Activated naive CD4-positive, alpha-beta T cell treated with anti-CD3 and anti-CD28 coated beads, Interleukin-2, amount 50 U/mL, for 72 hours (primary cell): ENCODE results near the gene SLC4A7. TPM values are rescaled to one million over a fixed set of nuclear protein-coding genes. Genes with fewer than 3 reads are reported as not detected.

ENCODE experiments used
- ATAC-seq, 2 donors: fragments of 150-1000 bp; cut with Tn5 transposase; 2 replicates each; pipeline ENCODE4 v1.10.0; 2021; ENCODE audit warnings: mild to moderate bottlenecking in 2 of 2, moderate library complexity in 2 of 2
- DNase-seq, 2 donors: peaks; one replicate each; pipeline ENCODE4 v3.0.0; 2021 to 2022; ENCODE audit warnings: low spot score in 2 of 2
- H3K27ac Mint-ChIP-seq, 2 donors: one replicate each; pipeline ENCODE4 v1.8.0; 2022; ENCODE audit warnings: mild to moderate bottlenecking in 2 of 2, mixed read lengths in 2 of 2
- H3K36me3 Mint-ChIP-seq, 2 donors: one replicate each; pipeline ENCODE4 v1.8.0; 2022; ENCODE audit warnings: mixed read lengths in 2 of 2
- H3K9me3 Mint-ChIP-seq, 2 donors: one replicate each; pipeline ENCODE4 v1.8.0; 2022; ENCODE audit warnings: mixed read lengths in 2 of 2
- total RNA-seq, 2 donors: library from RNA; stranded (reverse); gene quantifications; one replicate each; pipeline ENCODE4 v1.2.3, GENCODE V29; 2022

SLC4A7 gene
- total RNA-seq, 2 donors from 2014 or later = 37.5 to 57.0 TPM

- DNase-seq (no peak), ATAC-seq (no peak)
- Mint-ChIP-seq H3K36me3 (no peaks in the 10 kb centered on the region), H3K9me3 (no peaks in the 10 kb centered on the region), H3K27ac (no peak overlapping the region)
Observed at GRCh38 chr3:27501759-27502158, 17.6 kb upstream of the SLC4A7 start.

GRCh38 chr3:27500986-27501385, 16.8 kb upstream of the SLC4A7 start:
- H3K36me3 Mint-ChIP-seq = no peaks in the 10 kb centered on the region
- DNase-seq = no peak
- no peaks in the 10 kb centered on the region for H3K9me3 Mint-ChIP-seq
- no peak overlapping the region for H3K27ac Mint-ChIP-seq
- ATAC-seq = no peak

DNA sequence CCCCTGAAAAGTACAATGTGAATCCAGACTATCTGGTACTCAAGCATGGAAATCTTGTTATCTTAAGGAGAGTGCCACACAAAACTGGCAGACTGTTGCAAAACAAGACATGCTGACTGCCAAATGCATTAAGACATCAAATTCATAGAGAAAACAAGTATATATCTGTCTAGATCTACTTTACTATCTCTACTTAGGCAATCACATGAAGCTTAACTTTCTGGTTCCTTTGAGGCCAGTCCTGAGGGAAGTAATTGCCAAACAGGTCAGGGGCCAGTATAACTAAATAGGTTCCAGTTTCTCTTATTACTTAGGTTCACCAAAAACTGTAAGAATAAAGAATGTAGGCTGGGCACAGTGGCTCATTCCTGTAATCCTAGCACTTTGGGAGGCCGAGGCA, 15.9 kb upstream of the SLC4A7 start:
- no peak overlapping the region for H3K27ac Mint-ChIP-seq
- H3K9me3 Mint-ChIP-seq = no peaks in the 10 kb centered on the region
- no peaks in the 10 kb centered on the region for H3K36me3 Mint-ChIP-seq
- DNase-seq (no peak), ATAC-seq (no peak)

DNA sequence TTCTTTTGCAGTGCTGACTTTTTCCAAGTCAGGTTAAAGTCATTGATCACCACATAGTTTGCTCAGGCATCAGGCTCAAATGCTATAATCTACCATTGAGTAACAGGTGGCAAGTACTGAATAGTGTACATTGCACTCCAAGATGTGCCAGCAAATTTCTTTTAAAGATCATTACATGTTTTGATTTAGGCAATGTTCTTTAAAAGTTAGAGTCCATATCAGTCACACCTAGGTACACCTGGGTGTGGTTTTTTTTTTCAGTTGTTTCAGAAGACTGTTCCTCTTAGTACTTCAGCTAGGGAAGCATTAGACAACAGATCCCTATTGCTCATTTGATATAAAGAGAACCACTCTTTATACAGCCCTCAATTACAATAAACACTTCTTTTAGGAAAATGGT, 10.6 kb upstream of the SLC4A7 start:
- Mint-ChIP-seq H3K36me3 (no peaks in the 10 kb centered on the region), H3K27ac (no peak overlapping the region), H3K9me3 (no peaks in the 10 kb centered on the region)
- no peak for ATAC-seq
- no peak for DNase-seq

GRCh38 chr3:27488821-27489220, 4.6 kb upstream of the SLC4A7 start:
- Mint-ChIP-seq H3K9me3 (no peaks in the 10 kb centered on the region), H3K36me3 (no peaks in the 10 kb centered on the region), H3K27ac (no peak overlapping the region)
- DNase-seq = no peak
- no peak for ATAC-seq

DNA sequence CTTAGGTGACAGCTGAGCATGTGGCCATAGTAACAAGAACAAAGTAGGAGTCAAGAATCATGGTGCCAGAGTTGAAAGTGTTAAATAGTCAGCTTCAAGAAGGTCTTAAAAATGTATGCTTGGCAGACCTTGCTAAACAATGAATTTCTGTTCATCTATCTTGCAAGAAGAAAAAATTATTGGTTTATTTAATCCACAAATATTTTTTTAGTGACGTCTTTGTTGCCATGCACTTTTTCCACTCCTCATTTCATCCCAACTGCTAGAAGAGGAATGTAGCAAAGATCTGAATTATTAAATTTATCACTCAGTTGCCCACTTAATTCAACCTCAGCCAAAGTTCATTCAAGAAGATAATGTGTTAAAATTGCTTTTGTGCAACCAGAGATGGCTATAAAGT, 3.2 kb upstream of the SLC4A7 start:
- Mint-ChIP-seq H3K9me3 (no peaks in the 10 kb centered on the region), H3K36me3 (peaks cover 9% of the 10 kb centered on the region in 2 donors), H3K27ac (no peak overlapping the region)
- DNase-seq = no peak
- no peak for ATAC-seq

DNA sequence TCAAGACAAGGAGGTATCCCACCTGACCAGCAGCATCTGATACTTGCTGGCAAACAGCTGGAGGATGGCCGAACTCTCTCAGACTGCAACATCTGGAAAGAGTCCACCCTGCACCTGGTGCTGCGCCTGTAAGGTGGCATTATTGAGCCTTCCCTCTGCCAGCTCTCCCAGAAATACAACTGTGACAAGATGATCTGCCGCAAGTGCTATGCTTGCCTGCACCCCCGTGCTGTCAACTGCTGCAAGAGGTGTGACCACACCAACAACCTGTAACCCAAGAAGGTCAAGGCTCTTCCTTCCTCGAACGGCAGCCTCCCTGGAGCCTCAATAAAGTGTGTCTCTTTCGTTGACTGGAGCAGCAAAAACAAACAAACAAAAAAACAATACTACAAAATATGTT, 2.2 kb upstream of the SLC4A7 start:
- ATAC-seq (no peak), DNase-seq (no peak)
- H3K27ac Mint-ChIP-seq = no peak overlapping the region
- H3K9me3 Mint-ChIP-seq = no peaks in the 10 kb centered on the region
- H3K36me3 Mint-ChIP-seq = peaks cover 9% of the 10 kb centered on the region in 2 donors

- Mint-ChIP-seq H3K27ac (no peak overlapping the region), H3K36me3 (peaks cover 9% of the 10 kb centered on the region in 2 donors), H3K9me3 (no peaks in the 10 kb centered on the region)
- DNase-seq (no peak), ATAC-seq (no peak)
Observed at GRCh38 chr3:27485866-27486265, 1.7 kb upstream of the SLC4A7 start.

GRCh38 chr3:27483117-27484014, 818 bp downstream of the SLC4A7 start:
- Mint-ChIP-seq H3K9me3 (no peaks in the 10 kb centered on the region), H3K36me3 (peaks cover 9 to 11% of the 10 kb centered on the region in 2 donors), H3K27ac (peak overlapping the region; percentile 94 to 98)
- ATAC-seq = peak; percentile 6
- peak; percentile 39 to 64 for DNase-seq

DNA sequence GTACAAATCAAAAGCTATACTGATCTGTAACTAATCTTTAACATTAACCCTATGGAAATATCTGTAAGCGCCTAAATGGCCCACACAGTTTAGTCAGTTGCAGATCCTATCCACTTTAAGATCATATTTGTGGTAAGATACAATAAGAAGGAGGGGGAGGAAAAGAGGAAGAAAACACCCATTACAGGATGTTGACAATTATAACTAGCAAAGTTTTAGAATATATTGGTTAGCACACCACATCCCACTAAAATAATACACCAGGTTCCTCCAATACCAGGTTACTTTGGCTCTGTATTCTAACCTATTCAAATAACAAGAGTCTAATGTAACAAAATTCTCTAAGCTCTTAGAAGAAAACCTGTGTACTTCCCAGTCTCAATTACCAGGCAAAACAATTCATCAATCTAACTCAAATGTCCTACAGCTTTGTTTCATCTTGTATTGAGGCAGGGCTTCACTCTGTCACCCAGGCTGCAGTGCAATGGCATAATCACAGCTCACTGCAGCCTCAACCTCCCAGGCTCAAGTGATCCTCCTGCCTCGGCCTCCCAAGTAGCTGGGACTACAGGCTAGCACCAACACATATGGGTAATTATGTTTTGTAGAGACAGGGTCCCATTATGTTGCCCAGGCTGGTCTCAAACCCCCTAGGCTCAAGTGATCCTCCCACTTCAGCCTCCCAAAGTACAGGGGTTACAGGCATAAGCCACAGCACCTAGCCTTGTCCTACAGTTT, 4.2 kb downstream of the SLC4A7 start:
- Mint-ChIP-seq H3K9me3 (peaks cover 3 to 10% of the 10 kb centered on the region in 2 donors), H3K36me3 (peaks cover 19 to 37% of the 10 kb centered on the region in 2 donors), H3K27ac (peak overlapping the region in 1 of 2 donors; percentile 57)
- no peak for ATAC-seq
- no peak for DNase-seq

- ATAC-seq (no peak), DNase-seq (no peak)
- no peak overlapping the region for H3K27ac Mint-ChIP-seq
- H3K36me3 Mint-ChIP-seq = peaks cover 0 to 25% of the 10 kb centered on the region in 2 donors
- peaks cover 3 to 6% of the 10 kb centered on the region in 2 donors for H3K9me3 Mint-ChIP-seq
Observed at GRCh38 chr3:27471923-27472550, 12.1 kb downstream of the SLC4A7 start.

- no peaks in the 10 kb centered on the region for H3K9me3 Mint-ChIP-seq
- H3K27ac Mint-ChIP-seq = no peak overlapping the region
- DNase-seq = no peak
- no peak for ATAC-seq
- H3K36me3 Mint-ChIP-seq = peaks cover 0 to 5% of the 10 kb centered on the region in 2 donors
Observed at GRCh38 chr3:27468283-27468886, 15.8 kb downstream of the SLC4A7 start.

GRCh38 chr3:27467545-27467944, 16.6 kb downstream of the SLC4A7 start:
- H3K36me3 Mint-ChIP-seq = peaks cover 2 to 5% of the 10 kb centered on the region in 2 donors
- no peaks in the 10 kb centered on the region for H3K9me3 Mint-ChIP-seq
- ATAC-seq (peak; percentile 43 to 74), DNase-seq (no peak)
- no peak overlapping the region for H3K27ac Mint-ChIP-seq

DNA sequence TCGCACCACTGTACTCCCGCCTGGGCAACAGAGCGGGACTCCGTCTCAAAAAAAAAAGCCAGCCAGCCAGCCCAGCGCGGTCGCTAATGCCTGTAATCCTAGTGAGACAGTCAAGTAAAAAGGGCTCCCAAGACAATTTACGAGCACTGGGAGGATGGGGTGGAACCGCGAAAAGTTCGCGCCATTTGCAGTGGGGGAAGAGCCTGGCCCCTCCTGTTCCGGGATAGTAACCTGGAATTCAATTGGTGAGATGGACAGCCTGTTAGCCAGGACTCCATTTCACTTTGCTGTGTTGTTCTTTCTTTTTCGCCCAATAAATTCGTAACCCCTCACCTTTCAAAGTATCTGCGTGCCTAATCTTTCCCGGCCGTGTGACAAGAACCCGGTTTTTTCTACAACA, 19.5 kb downstream of the SLC4A7 start:
- no peak for ATAC-seq

DNA sequence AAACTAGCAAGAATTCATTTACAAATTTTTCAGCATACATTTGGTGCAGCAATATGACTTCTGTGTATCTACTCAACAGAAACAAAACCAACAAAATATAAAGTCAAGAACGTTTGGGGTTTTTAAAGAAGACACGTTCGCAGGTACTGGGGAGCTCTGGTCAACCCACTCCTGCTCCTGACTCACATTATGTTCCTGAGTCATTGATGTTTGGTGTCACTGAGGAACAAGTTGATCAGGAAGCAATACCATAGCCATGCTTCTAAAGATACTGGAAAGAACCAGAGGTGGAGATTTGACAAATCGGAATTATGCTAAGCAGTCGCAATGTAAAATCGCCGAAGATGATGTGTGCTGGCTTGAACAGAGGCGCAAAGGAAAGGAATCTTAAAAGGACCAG, 22.0 kb downstream of the SLC4A7 start:
- ATAC-seq = no peak
- DNase-seq = no peak
- H3K9me3 Mint-ChIP-seq = no peaks in the 10 kb centered on the region
- H3K36me3 Mint-ChIP-seq = peaks cover 7 to 10% of the 10 kb centered on the region in 2 donors
- H3K27ac Mint-ChIP-seq = no peak overlapping the region

More for the DNA sequence above, 19.5 kb downstream of the SLC4A7 start:
- DNase-seq = no peak
- peaks cover 7 to 10% of the 10 kb centered on the region in 2 donors for H3K36me3 Mint-ChIP-seq
- no peaks in the 10 kb centered on the region for H3K9me3 Mint-ChIP-seq
- no peak overlapping the region for H3K27ac Mint-ChIP-seq

DNA sequence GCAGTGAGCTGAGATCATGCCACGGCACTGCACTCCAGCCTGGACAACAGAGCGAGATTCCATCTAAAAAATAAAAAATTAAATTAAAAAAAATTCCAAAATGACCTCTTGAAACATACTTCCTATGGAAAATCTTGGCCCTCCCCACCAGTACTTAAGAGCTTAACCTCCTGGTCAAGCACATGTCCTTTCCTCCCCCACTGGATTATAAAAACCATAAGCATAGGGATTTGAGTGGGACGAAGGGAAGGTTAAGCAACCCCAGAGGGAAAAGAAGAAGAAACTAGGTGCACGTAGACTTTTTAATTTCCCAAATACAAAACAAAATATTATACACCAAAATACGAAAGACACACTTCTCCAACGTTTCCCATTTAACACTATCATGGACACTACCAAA, 25.3 kb downstream of the SLC4A7 start:
- H3K36me3 Mint-ChIP-seq = peaks cover 7 to 10% of the 10 kb centered on the region in 2 donors
- no peak for DNase-seq
- no peak overlapping the region for H3K27ac Mint-ChIP-seq
- no peak for ATAC-seq
- H3K9me3 Mint-ChIP-seq = no peaks in the 10 kb centered on the region

GRCh38 chr3:27456554-27456953, 27.6 kb downstream of the SLC4A7 start:
- ATAC-seq = no peak
- no peak for DNase-seq
- Mint-ChIP-seq H3K9me3 (no peaks in the 10 kb centered on the region), H3K36me3 (peaks cover 0 to 10% of the 10 kb centered on the region in 2 donors), H3K27ac (no peak overlapping the region)
